Activated T-helper 2 cell treated with anti-CD3 and anti-CD28 coated beads, Interferon-gamma antibody, Interleukin-2, Interleukin-4, amounts not matched to agents 10 μg/mL and 5 μg/mL and 100 μg/mL, durations not matched to agents 14 hours and 24 hours and 36 hours (primary cell): ENCODE data around the gene CLDN20. TPM values are rescaled to one million over a fixed set of nuclear protein-coding genes. Genes with fewer than 3 reads are reported as not detected.
"Not testable (repeated sequence)": the region's sequence is repeated elsewhere in the genome, so short reads cannot be mapped to it uniquely, and the experiment has no call there.

Experiments
- DNase-seq: peaks from one replicate; pipeline ENCODE4 v3.0.0; 2021; ENCODE audit warnings: low spot score
- H3K27ac Mint-ChIP-seq: one replicate; pipeline ENCODE4 v1.8.0; 2021; ENCODE audit warnings: mixed read lengths
- H3K27me3 Mint-ChIP-seq: one replicate; pipeline ENCODE4 v1.8.0; 2021; ENCODE audit warnings: low read depth, mixed read lengths
- H3K36me3 Mint-ChIP-seq: one replicate; pipeline ENCODE4 v1.8.0; 2021; ENCODE audit warnings: low read depth, mixed read lengths
- H3K4me1 Mint-ChIP-seq: one replicate; pipeline ENCODE4 v1.8.0; 2021; ENCODE audit warnings: low read depth, mixed read lengths
- H3K4me3 Mint-ChIP-seq: one replicate; pipeline ENCODE4 v1.8.0; 2021; ENCODE audit warnings: low read depth, mild to moderate bottlenecking, moderate library complexity, mixed read lengths
- H3K9me3 Mint-ChIP-seq: one replicate; pipeline ENCODE4 v1.8.0; 2021; ENCODE audit warnings: mixed read lengths
- intact Hi-C: fragments of 100-400 bp; cut with micrococcal nuclease; formaldehyde crosslinking; loops from one replicate; pipeline ENCODE4 v1.15.1; 2023
- total RNA-seq: library from RNA; stranded (reverse); gene quantifications from 2 replicates; pipeline ENCODE4 v1.2.3, GENCODE V29; 2022

CLDN20 gene
- total RNA-seq, 1 donor from 2014 or later = 0.21 TPM

- H3K4me1 Mint-ChIP-seq, H3K27me3 Mint-ChIP-seq, H3K4me3 Mint-ChIP-seq, H3K27ac Mint-ChIP-seq, DNase-seq, H3K9me3 Mint-ChIP-seq, intact Hi-C loops: not testable (repeated sequence)
- H3K36me3 Mint-ChIP-seq = peaks cover 41% of the 10 kb centered on the region
These were observed 32.8 kb upstream of the CLDN20 start for GRCh38 chr6:155230975-155231374.

GRCh38 chr6:155232848-155233247, 31.0 kb upstream of the CLDN20 start:
- Mint-ChIP-seq H3K4me3 (no peak overlapping the region), H3K27me3 (no peaks in the 10 kb centered on the region), H3K9me3 (peaks cover 4% of the 10 kb centered on the region), H3K36me3 (peaks cover 38% of the 10 kb centered on the region), H3K27ac (no peak overlapping the region), H3K4me1 (no peaks in the 10 kb centered on the region)
- no peak for DNase-seq
- intact Hi-C loops = no loop called here

- no peak overlapping the region for H3K4me3 Mint-ChIP-seq
- H3K36me3 Mint-ChIP-seq = peaks cover 38% of the 10 kb centered on the region
- peaks cover 13% of the 10 kb centered on the region for H3K9me3 Mint-ChIP-seq
- H3K4me1 Mint-ChIP-seq = no peaks in the 10 kb centered on the region
- intact Hi-C loops = no loop called here
- no peaks in the 10 kb centered on the region for H3K27me3 Mint-ChIP-seq
- no peak for DNase-seq
- no peak overlapping the region for H3K27ac Mint-ChIP-seq
These were observed 29.6 kb upstream of the CLDN20 start for GRCh38 chr6:155234167-155234566.

GRCh38 chr6:155234687-155235086, 29.1 kb upstream of the CLDN20 start:
- H3K36me3 Mint-ChIP-seq = peaks cover 33% of the 10 kb centered on the region
- no peaks in the 10 kb centered on the region for H3K27me3 Mint-ChIP-seq
- H3K4me1 Mint-ChIP-seq = no peaks in the 10 kb centered on the region
- no peak for DNase-seq
- no peak overlapping the region for H3K27ac Mint-ChIP-seq
- intact Hi-C loops = no loop called here
- peaks cover 13% of the 10 kb centered on the region for H3K9me3 Mint-ChIP-seq
- no peak overlapping the region for H3K4me3 Mint-ChIP-seq

GRCh38 chr6:155235087-155235486, 28.7 kb upstream of the CLDN20 start:
- Mint-ChIP-seq H3K36me3 (peaks cover 30% of the 10 kb centered on the region), H3K27me3 (no peaks in the 10 kb centered on the region)
- no peak for DNase-seq

GRCh38 chr6:155237613-155238012, 26.2 kb upstream of the CLDN20 start:
- Mint-ChIP-seq H3K4me1 (no peaks in the 10 kb centered on the region), H3K4me3 (no peak overlapping the region), H3K9me3 (peaks cover 9% of the 10 kb centered on the region), H3K27ac (no peak overlapping the region), H3K36me3 (peaks cover 36% of the 10 kb centered on the region), H3K27me3 (no peaks in the 10 kb centered on the region)
- no peak for DNase-seq
- intact Hi-C loops = no loop called here

More at GRCh38 chr6:155235087-155235486, 28.7 kb upstream of the CLDN20 start:
- Mint-ChIP-seq H3K9me3 (peaks cover 11% of the 10 kb centered on the region), H3K4me1 (no peaks in the 10 kb centered on the region), H3K27ac (no peak overlapping the region), H3K4me3 (no peak overlapping the region)
- intact Hi-C loops = no loop called here

GRCh38 chr6:155240905-155241600, 22.8 kb upstream of the CLDN20 start:
- Mint-ChIP-seq H3K27me3 (no peaks in the 10 kb centered on the region), H3K4me3 (no peak overlapping the region), H3K36me3 (peaks cover 56% of the 10 kb centered on the region), H3K9me3 (peaks cover 9% of the 10 kb centered on the region), H3K27ac (no peak overlapping the region), H3K4me1 (no peaks in the 10 kb centered on the region)
- intact Hi-C loops = no loop called here
- DNase-seq = no peak

- H3K27me3 Mint-ChIP-seq = no peaks in the 10 kb centered on the region
These were observed 21.8 kb upstream of the CLDN20 start for GRCh38 chr6:155241966-155242365.

GRCh38 chr6:155244434-155244833, 19.4 kb upstream of the CLDN20 start:
- no peaks in the 10 kb centered on the region for H3K4me1 Mint-ChIP-seq
- DNase-seq = no peak
- intact Hi-C loops = no loop called here
- H3K36me3 Mint-ChIP-seq = peaks cover 51% of the 10 kb centered on the region
- H3K9me3 Mint-ChIP-seq = no peaks in the 10 kb centered on the region
- no peak overlapping the region for H3K4me3 Mint-ChIP-seq
- H3K27me3 Mint-ChIP-seq = no peaks in the 10 kb centered on the region
- peak overlapping the region; percentile 24 for H3K27ac Mint-ChIP-seq

More at GRCh38 chr6:155241966-155242365, 21.8 kb upstream of the CLDN20 start:
- intact Hi-C loops = no loop called here
- DNase-seq = no peak
- Mint-ChIP-seq H3K4me3 (no peak overlapping the region), H3K4me1 (no peaks in the 10 kb centered on the region), H3K36me3 (peaks cover 56% of the 10 kb centered on the region), H3K27ac (no peak overlapping the region), H3K9me3 (peaks cover 9% of the 10 kb centered on the region)

- intact Hi-C loops = no loop called here
- no peaks in the 10 kb centered on the region for H3K4me1 Mint-ChIP-seq
- H3K27ac Mint-ChIP-seq = no peak overlapping the region
- H3K36me3 Mint-ChIP-seq = peaks cover 57% of the 10 kb centered on the region
- H3K27me3 Mint-ChIP-seq = no peaks in the 10 kb centered on the region
- no peak for DNase-seq
- H3K4me3 Mint-ChIP-seq = no peak overlapping the region
- no peaks in the 10 kb centered on the region for H3K9me3 Mint-ChIP-seq
These were observed 18.6 kb upstream of the CLDN20 start for GRCh38 chr6:155245193-155245592.

- DNase-seq = no peak
- peaks cover 57% of the 10 kb centered on the region for H3K36me3 Mint-ChIP-seq
- no peaks in the 10 kb centered on the region for H3K9me3 Mint-ChIP-seq
- H3K27me3 Mint-ChIP-seq = no peaks in the 10 kb centered on the region
- no peak overlapping the region for H3K27ac Mint-ChIP-seq
- intact Hi-C loops = no loop called here
- no peak overlapping the region for H3K4me3 Mint-ChIP-seq
- no peaks in the 10 kb centered on the region for H3K4me1 Mint-ChIP-seq
These were observed 18.0 kb upstream of the CLDN20 start for GRCh38 chr6:155245831-155246230.

- H3K4me1 Mint-ChIP-seq = no peaks in the 10 kb centered on the region
- DNase-seq = no peak
- H3K36me3 Mint-ChIP-seq = peaks cover 63% of the 10 kb centered on the region
- no peaks in the 10 kb centered on the region for H3K27me3 Mint-ChIP-seq
- H3K9me3 Mint-ChIP-seq = no peaks in the 10 kb centered on the region
- H3K4me3 Mint-ChIP-seq = no peak overlapping the region
- no peak overlapping the region for H3K27ac Mint-ChIP-seq
- intact Hi-C loops = no loop called here
These were observed 17.0 kb upstream of the CLDN20 start for GRCh38 chr6:155246825-155247224.

GRCh38 chr6:155247618-155248007, 16.2 kb upstream of the CLDN20 start:
- Mint-ChIP-seq H3K4me3 (no peak overlapping the region), H3K27ac (no peak overlapping the region), H3K36me3 (peaks cover 65% of the 10 kb centered on the region), H3K9me3 (no peaks in the 10 kb centered on the region), H3K27me3 (no peaks in the 10 kb centered on the region), H3K4me1 (no peaks in the 10 kb centered on the region)
- DNase-seq = no peak
- intact Hi-C loops = loop anchor here (1.0 to 2.0 kb wide), 2 partner anchors 70 to 319 kb away; no protein-coding TSS in a partner anchor
